ENCODE results near the gene NRP2.

Gene NRP2

DNA sequence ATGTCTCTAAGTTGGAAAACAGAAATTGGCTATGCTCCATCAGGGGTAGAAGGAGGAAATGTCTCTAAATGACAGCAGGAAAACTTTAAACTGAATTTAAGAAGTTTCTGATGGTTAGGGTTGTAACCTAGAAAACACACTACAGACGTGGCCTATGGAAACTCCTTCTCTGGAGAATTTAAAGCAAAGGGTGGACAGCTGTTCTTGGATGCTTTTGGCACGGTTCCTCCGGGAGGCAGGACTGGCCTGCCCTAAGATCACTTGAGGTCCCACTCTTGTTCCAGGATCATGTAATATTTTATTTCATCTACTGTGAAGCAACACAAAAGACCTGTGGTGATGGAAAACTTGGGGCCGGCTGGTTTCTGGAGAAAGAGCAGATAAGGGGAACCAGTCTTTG is 77.0 kb downstream of the NRP2 start:
- DNase-seq = no peak

DNA sequence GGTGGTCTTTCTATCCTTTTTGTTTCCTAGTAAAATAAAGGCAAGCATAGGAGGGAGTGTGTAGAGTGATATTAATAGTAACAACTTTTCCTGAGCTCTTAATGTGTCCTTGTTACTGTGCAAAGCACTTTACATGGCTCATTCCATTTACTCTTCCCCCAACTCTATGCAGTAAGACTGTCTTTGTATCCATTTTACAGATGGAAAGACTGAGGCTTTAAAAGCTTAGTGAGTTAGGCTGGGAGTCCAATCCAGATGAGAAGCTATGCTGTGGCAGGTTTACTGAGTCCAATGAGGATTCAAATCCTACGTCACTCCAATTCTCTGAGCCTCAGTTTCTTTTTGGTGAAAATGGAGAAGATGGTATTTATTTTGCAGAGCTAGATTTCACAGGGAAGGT is 77.4 kb downstream of the NRP2 start:
- no peak for DNase-seq

DNA sequence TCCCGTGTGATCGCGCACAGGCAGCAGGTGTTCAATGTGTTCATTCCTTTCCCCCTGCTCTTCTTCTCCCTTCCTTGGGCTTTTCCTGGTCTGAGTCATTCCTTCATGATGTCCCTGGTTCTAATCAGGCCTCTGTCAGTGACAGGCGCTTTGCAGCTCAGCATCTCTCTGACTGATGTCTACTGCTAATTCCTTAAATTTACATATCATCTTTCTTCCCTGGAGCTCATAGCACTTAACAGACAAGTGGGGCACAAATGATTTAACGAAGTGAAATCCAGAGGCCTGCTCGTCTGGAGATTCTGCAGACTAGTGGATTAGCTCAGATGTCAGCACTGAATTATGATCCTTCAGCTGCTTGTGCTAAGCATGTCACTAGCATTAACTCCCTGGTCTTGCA is 77.9 kb downstream of the NRP2 start:
- DNase-seq = no peak

DNA sequence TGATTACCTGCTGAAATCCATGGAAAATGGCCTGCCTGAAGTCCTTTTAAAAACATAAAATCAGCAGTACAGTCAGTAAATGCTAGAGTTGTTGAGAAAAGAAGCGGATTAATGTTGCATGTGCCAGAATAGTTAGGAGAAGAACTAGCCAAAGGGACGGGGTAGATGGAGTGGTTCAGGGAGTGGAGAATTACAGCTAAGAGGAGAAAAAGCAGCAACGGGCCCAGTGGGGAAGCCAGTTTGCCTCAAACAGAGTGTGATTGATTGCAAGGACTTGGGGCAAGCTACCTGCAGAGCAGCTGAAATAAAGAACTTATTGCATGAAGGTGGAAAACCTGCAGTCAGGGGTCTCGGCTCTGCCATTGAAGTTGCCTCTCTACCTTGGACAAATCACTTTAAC is 79.1 kb downstream of the NRP2 start:
- no peak for DNase-seq

DNA sequence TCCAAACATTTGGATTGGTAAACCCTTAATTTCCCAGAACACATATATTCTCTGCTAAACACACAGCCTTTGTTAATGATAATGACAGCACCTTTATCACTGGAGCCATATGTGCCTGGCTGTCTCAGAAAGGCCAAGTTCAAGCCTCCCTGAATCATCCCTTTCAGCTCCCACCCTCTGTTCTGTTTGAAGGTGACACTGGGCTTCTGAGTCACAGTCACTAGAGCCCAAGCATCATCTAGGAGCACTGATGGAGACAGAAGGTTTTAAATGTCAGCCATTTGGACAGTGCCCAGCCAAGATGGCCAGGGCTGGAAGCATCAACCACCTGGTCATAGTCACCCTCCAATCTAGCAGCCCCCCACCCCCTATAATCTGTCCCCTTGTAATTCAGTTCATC is 80.6 kb downstream of the NRP2 start:
- DNase-seq = no peak

DNA sequence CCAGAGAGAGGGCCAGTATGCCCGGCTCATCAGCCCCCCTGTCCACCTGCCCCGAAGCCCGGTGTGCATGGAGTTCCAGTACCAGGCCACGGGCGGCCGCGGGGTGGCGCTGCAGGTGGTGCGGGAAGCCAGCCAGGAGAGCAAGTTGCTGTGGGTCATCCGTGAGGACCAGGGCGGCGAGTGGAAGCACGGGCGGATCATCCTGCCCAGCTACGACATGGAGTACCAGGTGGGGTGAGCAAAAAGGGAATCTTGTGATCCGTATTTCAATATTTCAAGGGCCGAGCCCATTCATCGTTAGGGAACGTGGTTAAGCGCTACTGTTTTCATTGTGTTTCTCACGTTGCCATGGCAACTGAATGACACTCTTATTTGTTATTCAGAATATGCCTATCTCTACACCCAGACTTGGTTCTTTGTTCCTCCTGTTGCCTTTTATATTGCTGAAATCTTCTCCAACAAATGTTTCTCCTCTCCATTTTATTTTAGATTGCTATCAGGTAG is 81.5 kb downstream of the NRP2 start:
- peak; percentile 74 for DNase-seq

DNA sequence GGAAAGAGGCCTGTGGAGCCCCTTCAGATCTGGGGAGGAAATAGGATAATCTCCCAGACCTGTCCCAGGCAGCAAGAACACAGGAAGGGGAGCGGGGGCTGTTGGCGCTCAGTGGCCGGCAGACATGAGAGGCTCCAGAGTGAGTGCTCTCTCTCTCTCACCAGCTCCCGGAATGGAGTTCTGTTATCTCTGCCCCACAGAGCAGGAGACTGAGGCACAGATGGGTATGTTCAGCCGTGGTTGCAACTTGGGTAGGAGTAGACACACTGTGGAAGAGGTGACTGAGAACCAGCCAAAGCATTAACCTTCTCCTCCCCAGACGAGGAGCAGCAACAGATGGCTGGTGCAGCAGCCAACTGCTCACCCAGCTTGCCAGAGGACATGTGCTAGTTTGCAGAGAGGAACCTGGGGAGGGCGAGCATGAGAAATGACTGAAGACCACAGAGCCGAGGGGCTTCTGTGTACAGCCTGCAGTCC is 82.0 kb downstream of the NRP2 start:
- no peak for DNase-seq

DNA sequence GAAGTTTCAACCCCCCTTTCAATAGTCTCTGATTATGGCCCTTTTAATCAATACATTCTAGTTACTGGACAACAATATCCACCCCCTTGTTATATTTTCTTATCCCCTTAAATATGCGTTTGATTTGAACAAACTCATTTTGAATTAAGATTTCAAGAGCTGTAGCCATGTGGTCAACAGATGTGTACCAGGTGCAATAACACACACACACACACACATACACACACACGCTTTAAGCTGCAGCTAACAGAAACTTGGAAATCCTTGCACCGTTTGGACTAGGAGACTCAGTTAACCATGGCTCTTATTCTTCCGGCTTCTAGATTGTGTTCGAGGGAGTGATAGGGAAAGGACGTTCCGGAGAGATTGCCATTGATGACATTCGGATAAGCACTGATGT is 82.8 kb downstream of the NRP2 start:
- DNase-seq = no peak

DNA sequence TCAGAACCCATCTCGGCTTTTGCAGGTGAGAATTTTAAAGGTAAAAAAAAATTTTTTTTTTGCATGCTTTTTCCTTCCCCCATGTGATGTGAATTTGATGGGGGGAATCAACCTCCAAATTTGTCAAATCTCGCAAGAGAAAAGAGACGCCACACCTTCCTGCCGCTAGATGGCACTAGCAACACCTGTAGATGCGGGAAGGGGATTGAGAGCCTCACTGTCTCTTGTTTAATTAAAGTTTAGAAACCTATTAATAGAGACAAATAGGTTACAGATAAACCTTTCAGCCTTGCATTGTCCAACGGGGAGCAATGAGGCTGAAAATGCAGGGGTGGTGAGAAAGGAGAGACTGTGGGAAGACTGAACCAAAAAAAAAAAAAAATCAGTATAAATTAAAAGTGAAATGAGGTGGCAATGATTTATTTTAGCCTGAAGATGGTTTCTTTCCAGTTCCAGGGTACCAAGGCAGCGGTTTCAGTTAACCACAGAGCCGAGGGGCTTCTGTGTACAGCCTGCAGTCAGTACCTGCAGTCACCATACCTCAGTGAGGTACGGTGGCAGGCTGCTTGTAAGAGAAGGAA is 84.6 kb downstream of the NRP2 start:
- DNase-seq = no peak

DNA sequence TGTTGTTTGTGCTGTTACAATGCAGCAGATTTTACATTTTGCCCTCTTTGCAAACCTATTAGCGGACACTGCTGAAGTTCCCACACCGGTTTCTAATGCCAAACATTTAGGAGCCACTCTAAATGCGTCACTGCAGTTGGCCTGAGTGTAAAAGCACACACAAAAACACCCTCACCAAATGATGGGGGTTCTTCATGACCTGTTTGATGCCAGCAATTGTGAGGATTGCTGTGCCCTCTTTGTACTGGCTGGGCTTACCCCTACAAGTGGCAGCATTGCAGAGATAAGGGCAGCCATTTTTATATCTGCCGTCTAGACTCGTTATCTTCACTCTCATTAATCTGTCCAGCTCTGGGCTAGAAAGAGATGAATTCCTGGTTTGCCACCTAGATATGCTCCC is 85.3 kb downstream of the NRP2 start:
- DNase-seq = no peak

DNA sequence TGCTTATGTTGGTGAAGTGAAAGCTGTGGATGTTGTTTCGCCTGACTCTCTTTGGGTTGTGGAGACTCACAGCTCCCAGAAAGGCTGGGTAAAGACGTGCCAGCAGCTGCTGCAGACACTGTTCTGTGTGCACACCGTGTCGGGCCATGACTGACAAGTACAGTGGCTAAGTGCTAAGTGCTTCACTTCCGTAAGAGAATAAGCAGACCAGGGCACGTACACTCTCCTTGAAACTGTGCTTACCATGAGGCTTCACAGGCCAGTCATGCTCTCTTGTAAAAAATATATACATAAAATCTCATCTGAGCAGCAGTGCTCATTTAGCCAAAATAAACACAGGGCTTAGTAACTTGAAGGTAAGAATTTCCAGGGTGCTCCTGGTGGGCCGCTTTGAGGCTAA is 86.0 kb downstream of the NRP2 start:
- DNase-seq = no peak

DNA sequence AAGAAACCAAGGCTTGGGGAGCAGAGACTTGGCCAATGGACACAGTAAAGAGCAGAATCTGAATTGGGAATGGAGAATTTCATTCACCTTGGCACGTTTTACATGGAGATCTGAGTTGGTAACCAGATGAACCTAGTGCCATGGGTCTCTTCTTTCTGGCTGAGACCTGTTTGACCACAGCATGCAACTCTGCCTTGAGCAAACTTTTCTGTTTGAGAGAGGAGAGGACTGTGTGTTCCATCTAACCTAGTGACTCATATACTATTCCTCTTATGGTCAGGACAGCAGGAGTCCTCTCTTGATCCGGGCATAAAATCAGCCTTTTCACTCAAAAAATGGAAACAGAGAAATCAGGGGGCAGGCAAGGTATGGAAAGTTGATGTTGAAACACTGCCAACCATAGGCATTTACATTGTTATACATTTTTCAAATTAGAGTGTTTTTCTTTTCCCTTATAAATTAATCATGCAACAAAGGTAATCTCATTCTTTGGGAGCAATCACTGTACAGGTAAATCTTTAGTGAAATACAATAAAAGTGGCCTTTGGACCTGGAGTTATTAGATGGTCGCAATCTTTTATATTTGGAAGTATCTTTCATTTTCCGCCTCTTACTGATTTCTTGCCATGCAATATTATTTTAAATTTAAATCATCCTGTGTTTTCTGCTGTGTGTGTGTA is 86.7 kb downstream of the NRP2 start:
- DNase-seq = no peak

DNA sequence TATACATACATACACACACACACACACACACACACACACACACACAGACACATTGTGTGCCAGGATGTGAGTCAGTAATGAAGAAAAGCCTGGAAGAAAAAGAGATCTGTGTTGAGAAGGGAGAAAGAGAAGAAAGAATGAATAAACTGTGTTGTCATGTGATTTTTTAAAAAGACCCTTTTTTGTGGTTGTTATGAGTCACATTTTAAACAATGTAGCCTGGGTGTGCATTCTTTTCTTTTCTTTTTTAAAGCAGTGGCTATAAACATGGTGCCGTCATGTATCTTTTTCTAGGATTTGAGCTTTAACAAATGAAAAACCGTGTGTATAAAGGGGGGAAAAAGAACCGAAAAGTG is 87.2 kb downstream of the NRP2 start:
- DNase-seq = no peak

DNA sequence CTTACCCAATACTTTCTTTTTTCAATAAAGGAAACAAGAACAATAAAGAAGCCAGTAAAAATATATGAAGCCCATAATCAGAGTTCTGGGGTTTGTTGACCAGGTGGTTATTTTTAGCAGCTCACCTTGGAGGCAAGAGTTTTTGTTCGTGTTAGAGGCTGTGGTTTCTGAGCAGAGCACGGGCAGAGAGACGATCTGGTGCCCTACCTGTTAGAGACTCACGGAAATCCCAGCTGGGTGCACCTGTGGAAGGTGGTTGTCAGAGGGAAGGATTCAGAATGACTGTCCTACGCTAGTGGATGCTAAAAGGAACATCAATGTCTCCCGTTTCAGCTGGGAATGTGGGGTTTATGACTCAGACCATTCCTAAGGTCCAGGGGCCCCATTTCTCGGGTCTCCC is 87.6 kb downstream of the NRP2 start:
- no peak for DNase-seq

DNA sequence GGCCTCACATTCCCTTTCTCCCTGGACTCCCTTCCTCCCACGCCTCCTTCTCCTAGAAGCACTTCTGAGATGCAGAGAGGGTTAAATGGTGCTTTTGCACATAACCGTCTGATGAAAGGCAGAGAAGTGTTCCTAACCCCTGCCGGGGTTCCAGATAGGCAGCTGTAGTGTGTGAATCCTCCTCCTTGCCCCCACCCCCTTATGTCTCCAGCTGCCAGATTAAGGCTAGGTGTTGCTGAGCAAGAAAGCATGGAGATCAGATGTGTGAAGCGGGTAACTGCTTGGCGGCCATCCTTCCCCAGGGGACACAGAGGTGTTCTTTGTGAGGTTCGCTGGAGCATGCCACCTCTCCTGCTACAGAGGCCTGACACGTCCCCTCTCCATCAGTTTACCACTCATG is 88.3 kb downstream of the NRP2 start:
- DNase-seq = no peak

DNA sequence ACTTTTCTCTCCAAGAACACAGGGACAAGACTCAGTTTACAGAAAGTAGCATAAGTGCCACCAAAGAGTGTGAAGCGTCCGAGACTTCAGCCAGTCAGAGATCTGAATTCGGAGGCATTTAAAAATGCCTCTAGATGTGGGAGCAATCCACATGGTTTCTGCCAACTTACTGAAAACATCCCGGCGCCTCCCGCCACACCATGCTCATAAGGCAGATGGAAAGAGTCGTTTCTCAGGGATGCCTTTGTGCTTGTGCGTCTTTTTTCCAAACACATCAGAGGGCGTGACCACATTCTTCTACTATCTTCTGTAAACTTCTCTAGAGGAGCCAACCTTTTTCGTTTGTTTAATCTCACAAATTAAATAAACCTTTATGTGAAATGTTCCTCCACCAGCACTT is 88.7 kb downstream of the NRP2 start:
- no peak for DNase-seq

DNA sequence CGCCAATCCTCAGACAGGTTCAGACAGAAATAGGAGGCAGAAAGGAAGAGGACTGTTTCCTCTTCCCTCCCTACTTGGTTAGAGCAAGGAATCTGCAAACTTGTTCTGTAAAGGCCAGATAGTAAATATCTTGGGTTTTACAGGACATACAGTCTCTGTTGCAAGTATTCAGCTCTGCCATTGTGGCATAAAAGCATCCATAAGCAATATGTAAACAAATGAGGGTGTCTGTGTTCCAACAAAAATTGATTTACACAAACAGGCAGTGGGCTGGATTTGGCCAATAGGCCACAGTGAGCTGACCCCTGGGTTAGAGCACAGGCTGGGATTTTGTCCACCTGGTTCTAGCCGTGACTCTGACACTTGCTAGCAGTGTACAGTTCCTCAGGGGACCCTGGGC is 89.4 kb downstream of the NRP2 start:
- DNase-seq = no peak

DNA sequence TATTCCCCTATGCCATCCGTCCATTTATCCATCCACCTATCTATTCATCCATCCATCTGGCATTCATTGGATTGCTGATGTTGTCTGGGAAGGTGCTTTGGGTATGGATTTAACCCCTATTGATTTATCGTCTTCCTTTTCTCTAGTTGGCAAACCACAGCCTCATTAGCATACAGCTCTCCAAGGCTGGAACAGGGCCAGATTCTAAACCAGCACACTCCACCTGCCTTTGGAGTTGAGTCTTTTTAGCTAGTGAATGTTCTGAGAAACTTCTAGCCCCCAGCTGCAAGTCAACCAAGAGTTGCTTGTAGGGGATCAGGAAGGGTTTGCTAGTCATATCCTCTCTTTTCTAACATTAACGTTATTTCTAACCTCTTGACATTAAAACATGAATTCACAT is 90.7 kb downstream of the NRP2 start:
- no peak for DNase-seq

DNA sequence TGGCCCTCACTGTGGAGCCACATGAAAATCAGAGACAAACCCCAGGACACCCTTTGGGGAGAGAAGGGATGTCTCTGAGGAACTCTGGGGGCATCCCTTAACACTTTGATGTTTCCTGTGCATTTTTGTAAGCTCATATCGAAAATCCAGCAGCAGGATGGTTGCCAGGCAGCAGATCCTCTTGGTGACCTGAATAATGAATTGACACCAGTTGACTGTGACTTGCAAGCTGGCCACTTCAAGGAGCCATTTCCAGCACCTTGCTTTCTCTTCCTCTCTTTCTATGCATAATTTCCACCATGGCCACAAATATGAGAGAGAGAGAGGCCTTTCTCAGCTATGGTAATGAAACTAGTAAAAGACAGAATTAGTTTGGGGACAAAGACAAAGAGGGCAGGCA is 91.7 kb downstream of the NRP2 start:
- no peak for DNase-seq

DNA sequence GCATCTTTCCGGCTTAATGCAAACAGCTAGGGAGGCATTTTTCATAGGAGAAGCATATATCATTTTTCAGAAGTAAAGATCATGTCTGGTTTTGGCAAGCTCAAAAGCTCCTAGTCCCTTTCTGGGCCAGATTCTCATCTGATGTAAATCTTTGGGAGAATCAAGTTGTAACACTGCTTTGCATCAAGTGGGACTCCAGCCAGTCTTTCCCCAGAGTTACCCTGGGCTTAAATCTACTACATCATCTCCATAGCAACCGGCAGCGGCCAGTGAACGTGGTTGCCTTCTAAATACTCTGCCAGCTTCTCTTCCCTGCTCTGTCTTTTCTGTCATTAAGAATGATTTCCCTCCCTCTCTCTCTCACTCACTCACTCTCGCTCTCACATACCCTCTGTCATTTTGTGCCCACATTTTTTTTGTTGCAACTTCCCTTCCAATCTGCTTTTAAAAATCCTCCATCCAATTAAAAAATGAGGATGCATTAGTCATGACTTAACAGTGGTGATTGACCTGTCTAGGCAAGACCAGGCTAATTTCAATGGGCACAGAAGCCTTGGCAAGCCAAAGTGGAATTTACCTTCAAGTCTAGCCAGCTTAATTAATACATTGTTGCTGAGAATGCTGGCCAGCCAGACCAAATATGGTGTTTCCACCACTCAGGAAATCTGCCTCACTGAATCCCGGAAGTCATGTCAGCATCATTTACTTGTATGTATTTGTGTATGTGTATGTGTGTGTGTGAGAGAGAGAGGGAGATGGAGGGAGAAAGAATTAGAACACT is 93.0 kb downstream of the NRP2 start:
- no peak for DNase-seq

DNA sequence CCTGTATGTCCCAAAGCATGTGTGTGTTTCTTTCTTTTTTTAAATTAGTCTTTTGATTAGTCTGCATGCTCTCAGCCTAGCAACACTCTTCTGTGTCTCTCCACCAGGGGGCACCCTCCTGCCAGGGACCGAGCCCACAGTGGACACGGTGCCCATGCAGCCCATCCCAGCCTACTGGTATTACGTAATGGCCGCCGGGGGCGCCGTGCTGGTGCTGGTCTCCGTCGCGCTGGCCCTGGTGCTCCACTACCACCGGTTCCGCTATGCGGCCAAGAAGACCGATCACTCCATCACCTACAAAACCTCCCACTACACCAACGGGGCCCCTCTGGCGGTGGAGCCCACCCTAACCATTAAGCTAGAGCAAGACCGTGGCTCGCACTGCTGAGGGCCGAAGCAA is 93.8 kb downstream of the NRP2 start:
- DNase-seq = no peak

DNA sequence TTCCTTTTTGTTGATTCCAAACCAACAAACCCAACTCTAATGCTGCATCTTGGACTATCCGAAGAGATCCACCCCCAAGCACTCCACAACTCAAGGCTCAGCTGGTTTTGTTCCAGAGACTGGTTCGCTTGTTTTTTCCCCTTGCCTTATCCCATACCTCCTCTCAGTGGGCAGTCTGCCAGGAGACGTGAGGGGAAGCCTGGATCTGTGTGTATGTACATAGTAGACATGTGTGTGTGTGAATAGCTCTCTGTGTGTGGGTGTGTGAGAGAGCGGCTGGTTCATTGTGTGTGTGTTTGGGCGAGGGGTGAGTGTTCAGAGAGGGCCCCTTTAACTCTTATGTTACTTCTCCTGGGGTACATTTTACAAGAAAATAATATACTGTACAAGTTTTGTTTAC is 94.4 kb downstream of the NRP2 start:
- no peak for DNase-seq

DNA sequence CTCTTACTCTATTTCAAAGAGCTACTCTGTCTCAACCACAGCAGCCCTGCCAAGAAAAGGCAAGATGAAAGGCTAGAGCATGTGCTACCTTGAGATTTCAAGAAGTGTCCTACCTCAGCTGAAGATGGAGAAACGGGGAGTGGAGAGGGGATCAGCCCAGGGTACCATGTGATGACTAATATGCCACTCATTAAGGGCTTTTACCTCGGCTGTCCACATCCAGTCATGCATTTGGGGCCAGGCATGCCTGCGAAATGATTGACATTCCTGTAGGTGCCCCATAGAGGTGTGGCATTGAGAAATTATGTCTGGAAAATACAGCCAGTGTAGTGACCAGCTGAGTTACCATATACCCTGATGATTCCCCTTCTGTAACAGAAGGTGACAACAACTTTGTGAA is 96.1 kb downstream of the NRP2 start:
- no peak for DNase-seq

DNA sequence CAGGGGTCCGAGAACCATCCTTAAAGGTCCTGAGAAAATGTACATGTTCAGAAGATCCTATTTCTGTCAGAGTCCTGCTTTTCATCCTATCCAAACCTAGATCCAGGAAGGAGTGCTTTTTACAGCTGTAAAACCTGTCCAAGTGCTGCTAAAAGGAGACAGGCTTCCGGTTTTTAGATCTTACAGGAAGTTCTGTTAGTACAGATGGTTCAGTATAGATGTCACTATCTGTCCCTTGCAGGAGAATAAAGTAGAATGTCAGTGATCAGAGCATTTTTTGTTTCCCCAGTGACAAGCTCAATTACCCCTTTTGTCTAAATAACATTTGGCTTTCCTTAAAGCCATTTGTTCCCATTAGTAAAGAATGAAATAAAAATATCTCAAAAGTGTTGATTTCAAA is 98.3 kb downstream of the NRP2 start:
- no peak for DNase-seq
